ENCODE measurements around the gene MATCAP1.

- TF ChIP-seq RAD21 (IDR thresholded peaks at IDR 0.05; ENCODE audit: low read depth) (no peak), YY1 (IDR thresholded peaks at IDR 0.05; ENCODE audit: low read depth) (no peak), CREB1 (IDR thresholded peaks at IDR 0.05; ENCODE audit: low read depth) (no peak), TAF1 (IDR thresholded peaks at IDR 0.05; ENCODE audit: low read depth) (no peak), EP300 (IDR thresholded peaks at IDR 0.05; ENCODE audit: borderline replicate concordance) (no peak), REST (IDR thresholded peaks at IDR 0.05; ENCODE audit: low read depth) (no peak), NFIC (IDR thresholded peaks at IDR 0.05) (no peak)
- TF ChIP-seq, protein P1, sequence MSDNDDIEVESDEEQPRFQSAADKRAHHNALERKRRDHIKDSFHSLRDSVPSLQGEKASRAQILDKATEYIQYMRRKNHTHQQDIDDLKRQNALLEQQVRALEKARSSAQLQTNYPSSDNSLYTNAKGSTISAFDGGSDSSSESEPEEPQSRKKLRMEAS (IDR thresholded peaks at IDR 0.05), result no peak
Observed at GRCh38 chr16:67196881-67197280, 13.1 kb upstream of the MATCAP1 start.

Measured in Ishikawa (cell line).